HG03095 (cell line): Measurements from ENCODE around the gene GPR3.
"Not testable (repeated sequence)": the region's sequence is repeated elsewhere in the genome, so short reads cannot be mapped to it uniquely, and the experiment has no call there.

ENCODE experiments used
- ATAC-seq: cut with Tn5 transposase; IDR thresholded peaks from one replicate; pipeline ENCODE4 v1.9.1; 2021; ENCODE audit warnings: moderate library complexity; ENCODE audit not compliant: unreplicated experiment

GPR3 gene

GRCh38 chr1:27377760-27378495 lies 14.5 kb upstream of the GPR3 start:
- ATAC-seq = no peak

DNA sequence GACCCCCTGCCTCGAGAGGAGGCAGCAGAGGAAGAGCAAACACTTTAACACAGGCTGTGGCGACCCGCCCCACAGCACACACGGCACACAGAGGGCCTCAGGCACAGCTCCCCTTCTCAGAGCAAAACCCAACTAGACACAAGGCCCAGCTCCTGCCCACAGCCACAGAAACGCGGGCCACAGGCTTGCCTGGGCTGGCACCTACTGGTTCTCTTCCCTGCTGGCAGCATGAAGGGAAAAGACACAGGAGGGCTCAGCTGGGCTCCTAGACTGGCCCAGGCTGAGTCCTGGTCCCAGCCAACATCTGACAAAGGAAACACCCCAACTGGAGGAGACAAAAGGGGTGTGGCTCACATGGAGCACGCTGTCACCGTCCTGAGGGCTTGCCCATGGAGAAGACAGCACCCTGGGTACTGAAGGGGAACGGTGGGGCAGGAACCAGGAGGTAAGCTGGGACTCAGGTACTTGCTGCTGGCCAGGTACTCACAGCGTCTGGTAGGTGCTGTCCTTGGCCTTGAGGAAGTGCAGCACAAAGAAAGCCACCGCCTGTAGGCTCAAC lies 12.8 kb upstream of the GPR3 start:
- no peak for ATAC-seq

- ATAC-seq = no peak
Observed at GRCh38 chr1:27380224-27380623, 12.2 kb upstream of the GPR3 start.

DNA sequence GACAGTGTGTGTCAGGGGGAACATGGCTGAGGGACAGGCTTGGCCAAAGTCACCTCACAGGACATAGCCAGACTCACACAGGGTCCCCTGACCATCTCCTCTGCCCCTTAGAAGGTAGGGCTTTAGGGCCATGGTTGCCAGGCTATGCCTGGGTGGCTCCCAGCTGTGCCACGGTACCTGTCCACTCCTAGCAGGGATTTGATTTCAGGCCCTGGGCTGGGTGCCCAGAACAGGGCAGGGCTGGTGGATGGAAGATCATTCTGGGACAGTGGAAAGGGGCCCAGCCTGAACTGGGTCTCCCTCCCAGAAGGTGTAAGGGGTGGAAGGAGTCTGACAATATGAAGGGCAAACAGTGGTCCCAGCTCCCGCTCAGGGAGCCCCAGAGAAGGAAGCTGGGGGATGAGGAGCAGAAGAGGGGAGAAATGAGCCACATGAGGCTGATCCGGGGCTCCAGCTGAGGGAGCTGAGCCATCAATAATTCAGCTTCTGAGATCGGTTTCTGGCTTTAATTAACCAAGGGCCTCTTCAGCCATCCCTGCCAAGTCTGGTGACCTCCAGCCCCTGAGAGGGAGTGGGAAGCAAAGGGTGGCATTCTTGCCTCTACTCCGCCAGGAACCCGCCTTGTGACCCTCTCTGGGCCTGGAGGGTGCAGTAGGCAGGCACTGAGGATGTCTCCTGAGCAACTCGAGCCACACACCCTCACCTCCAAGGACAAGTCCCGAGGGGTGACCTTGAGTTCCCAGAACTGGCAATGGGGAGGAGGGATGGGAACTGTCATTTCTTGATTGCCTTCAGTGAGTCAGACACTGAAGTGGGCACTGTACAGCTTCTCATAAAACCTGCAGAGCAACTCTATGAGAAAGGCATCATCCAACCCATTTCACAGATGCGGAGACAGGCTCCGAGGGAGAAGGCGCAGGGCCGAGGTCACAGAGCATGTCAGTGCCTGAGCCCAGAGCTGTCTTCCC lies 11.4 kb upstream of the GPR3 start:
- ATAC-seq = no peak

- ATAC-seq = no peak
Observed at GRCh38 chr1:27381969-27382762, 10.3 kb upstream of the GPR3 start.

DNA sequence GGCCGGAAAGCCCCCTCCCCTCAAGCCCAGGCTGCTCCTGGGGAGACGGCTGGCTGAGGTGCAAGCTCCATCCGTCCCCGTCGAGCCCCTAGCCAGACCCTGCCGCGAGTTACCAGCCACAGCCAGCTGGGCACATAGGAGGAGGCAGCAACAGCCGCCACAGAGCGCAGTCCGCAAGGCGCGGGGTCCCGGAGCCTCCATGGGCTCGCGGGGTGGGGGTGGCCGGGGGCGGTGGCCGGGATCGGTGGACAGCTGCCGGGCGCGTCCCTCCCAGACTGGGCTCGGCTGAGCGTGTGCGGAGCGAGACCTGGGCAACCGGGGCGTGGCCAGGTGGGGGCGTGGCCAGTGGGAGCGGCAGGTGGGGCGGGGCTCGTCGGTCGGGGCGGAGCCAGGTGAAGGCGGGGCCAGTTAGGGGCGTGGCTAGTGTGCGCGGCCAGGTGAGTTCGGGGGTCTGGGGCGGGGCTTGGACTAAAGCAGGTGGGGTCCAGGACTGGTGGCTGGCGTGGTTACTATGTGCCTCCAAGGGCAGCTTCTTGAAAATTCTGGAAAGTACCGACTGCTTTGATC lies 9.3 kb upstream of the GPR3 start, which contains the start of gene CD164L2:
Gene CD164L2 (minus strand): TSS at position 295 of the 567 bp plus-strand sequence. CDS start 94 bp downstream, at position 201.
- no peak for ATAC-seq

- no peak for ATAC-seq
Observed at GRCh38 chr1:27383661-27384060, 8.8 kb upstream of the GPR3 start.

GRCh38 chr1:27384797-27385196 lies 7.6 kb upstream of the GPR3 start:
- not testable (repeated sequence) for ATAC-seq

DNA sequence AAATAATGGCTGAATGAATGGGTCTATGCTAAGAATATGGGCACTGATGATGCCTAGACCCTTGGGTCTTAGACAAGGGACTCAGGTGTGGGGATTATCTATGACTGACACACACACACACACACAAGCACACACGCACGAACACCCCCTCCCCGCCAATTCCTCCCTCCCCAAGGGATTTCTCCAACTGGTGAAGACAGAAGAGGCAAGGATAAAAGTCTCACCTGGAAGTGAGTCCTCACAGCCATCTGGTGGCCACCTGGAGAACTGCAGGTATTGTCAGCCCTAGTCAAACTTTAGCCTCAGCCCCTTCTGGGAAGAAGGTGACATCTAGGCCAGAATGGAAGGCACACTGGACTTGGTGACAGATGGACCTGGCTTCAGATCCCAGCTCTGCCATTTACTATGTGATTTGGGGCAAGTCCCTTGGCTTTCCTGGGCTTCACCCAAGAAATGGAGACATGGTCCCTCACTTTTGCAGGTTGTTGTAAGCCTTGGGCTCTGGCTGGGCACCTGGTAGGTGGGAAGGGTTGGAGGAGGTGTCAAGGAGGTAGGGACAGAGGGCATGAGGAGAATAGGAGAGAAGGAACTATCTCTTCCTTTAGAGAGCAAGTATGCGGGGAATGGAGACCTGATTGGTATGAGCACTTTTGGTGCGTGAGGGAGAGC lies 4.0 kb upstream of the GPR3 start:
- no peak for ATAC-seq

DNA sequence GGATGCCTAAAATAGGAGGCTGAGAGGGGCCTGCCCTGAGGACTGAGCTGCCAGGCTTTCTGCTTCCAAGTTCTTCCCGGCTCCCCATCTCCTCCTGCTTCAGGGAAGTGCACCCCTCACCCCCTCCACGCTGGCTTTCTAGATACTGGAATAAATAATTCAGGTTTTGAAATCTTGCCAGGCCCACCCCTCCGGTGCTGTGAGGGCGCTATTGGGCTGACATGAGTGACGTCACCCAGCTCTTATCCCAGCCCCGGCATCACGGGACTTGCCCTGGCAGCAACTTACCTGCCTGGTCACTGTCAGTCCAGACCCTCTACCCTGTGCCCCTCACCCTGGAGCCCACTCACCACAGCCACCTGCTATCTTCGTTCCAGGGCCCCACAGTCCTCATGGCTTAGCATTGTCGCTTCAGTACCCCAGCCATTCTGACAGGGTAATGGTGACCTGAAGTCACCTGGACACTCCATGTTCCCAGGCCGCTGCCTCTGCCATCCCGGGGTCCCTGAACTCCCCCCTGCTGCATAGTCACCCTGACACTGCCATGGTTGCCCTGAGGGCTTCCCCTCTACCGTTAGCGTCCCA lies 819 bp upstream of the GPR3 start:
- no peak for ATAC-seq

DNA sequence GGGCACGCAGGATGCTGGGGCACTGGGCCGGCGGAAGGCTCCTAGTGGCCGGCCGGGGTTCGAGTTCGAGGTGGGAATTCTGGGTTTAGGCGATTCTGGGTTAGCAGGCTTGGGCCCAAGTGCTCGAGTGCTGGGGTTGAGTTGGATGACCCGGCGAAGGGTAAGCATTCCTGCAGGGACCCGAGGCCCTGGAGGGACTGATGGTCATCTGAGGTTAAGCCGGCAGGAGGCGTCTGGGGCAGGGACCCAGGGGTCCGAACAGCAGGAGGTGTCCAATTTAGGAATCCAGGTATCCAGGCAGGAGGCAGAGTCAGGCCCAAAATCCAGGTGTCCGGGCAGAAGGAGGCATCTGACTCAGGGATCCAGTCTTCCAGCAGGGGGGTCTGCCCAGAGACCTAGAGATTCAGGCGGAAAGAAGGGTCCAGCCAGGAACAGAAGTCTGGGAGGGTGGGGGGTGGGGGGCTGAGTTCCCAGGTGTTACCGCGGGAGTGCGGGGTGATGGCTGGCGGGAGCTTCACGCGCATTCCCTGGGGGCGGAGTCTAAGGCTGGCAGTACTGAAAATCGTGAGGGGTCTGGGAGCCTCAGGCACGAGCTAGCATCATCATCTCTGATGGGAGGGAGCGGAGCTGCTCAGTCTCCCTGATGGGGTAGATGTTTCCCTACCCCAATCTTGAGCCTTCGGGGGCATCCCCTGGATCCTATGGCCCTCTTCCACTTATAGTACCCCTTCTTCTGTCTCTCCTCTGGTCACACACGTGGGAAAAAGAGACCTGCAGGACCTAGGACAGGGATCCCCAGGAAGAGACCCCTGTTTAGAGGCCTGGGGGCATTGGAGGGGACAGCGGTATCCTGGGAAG lies 585 bp downstream of the GPR3 start:
- ATAC-seq = no peak

GRCh38 chr1:27393641-27394281 lies 1.3 kb downstream of the GPR3 start:
- ATAC-seq = no peak

DNA sequence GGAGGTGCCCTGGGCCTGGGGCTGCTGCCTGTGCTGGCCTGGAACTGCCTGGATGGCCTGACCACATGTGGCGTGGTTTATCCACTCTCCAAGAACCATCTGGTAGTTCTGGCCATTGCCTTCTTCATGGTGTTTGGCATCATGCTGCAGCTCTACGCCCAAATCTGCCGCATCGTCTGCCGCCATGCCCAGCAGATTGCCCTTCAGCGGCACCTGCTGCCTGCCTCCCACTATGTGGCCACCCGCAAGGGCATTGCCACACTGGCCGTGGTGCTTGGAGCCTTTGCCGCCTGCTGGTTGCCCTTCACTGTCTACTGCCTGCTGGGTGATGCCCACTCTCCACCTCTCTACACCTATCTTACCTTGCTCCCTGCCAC lies 1.8 kb downstream of the GPR3 start:
- no peak for ATAC-seq

GRCh38 chr1:27394925-27395324 lies 2.5 kb downstream of the GPR3 start:
- ATAC-seq = no peak

- ATAC-seq = no peak
Observed at GRCh38 chr1:27395441-27396195, 3.2 kb downstream of the GPR3 start.

GRCh38 chr1:27397110-27397509 lies 4.7 kb downstream of the GPR3 start:
- no peak for ATAC-seq

GRCh38 chr1:27397749-27398148 lies 5.3 kb downstream of the GPR3 start:
- no peak for ATAC-seq
